Neural progenitor cell (in vitro differentiated cells): Measurements from ENCODE around the gene STARD9. TPM values are rescaled to one million over a fixed set of nuclear protein-coding genes. Genes with fewer than 3 reads are reported as not detected.
"Not testable (repeated sequence)": the region's sequence is repeated elsewhere in the genome, so short reads cannot be mapped to it uniquely, and the experiment has no call there.

Source experiments
- DNase-seq: peaks from one replicate; pipeline ENCODE4 v3.0.0-alpha.2; 2016; ENCODE audit warnings: low spot score
- H2AFZ ChIP-seq: fragments of 200-600 bp; sonication (generic); replicated peaks from 2 replicates; pipeline ENCODE4 v1.6.1; 2016; ENCODE audit warnings: antibody characterized with exemption
- H3F3A ChIP-seq: fragments of 200-600 bp; sonication (generic); 2 replicates; pipeline ENCODE4 v1.6.1; 2016; ENCODE audit warnings: antibody characterized with exemption, low read depth
- H3K27ac ChIP-seq: fragments of 200-600 bp; sonication (generic); 2 replicates; pipeline ENCODE4 v1.5.1; 2016; ENCODE audit warnings: mild to moderate bottlenecking
- H3K27me3 ChIP-seq: fragments of 200-600 bp; sonication (generic); 2 replicates; pipeline ENCODE4 v1.6.1; 2016; ENCODE audit warnings: mild to moderate bottlenecking, moderate library complexity
- H3K36me3 ChIP-seq: fragments of 200-600 bp; sonication (generic); 2 replicates; pipeline ENCODE4 v1.5.1; 2016
- H3K4me1 ChIP-seq: fragments of 200-600 bp; sonication (generic); 2 replicates; pipeline ENCODE4 v1.6.1; 2016; ENCODE audit warnings: mixed run types
- H3K4me2 ChIP-seq: fragments of 200-600 bp; sonication (generic); 2 replicates; pipeline ENCODE4 v1.6.1; 2016
- H3K4me3 ChIP-seq: fragments of 200-600 bp; sonication (generic); 2 replicates; pipeline ENCODE4 v1.5.1; 2016
- H3K79me2 ChIP-seq: fragments of 200-600 bp; sonication (generic); 2 replicates; pipeline ENCODE4 v1.6.1; 2016; ENCODE audit warnings: low read depth
- H3K9ac ChIP-seq: fragments of 200-600 bp; sonication (generic); 2 replicates; pipeline ENCODE4 v1.6.1; 2016
- H3K9me3 ChIP-seq: fragments of 200-600 bp; sonication (generic); 2 replicates; pipeline ENCODE4 v1.5.1; 2016; ENCODE audit warnings: low read depth
- H4K20me1 ChIP-seq: fragments of 200-600 bp; sonication (generic); 2 replicates; pipeline ENCODE4 v1.6.1; 2016; ENCODE audit warnings: low read depth
- H3K27ac Mint-ChIP-seq: 3 replicates; pipeline ENCODE4 v1.8.0; 2021; ENCODE audit warnings: mixed read lengths
- H3K27me3 Mint-ChIP-seq: 2 replicates; pipeline ENCODE4 v1.8.0; 2022; ENCODE audit warnings: low read depth, mild to moderate bottlenecking, inconsistent platforms, moderate library complexity, mixed read lengths; ENCODE audit not compliant: insufficient read depth
- H3K36me3 Mint-ChIP-seq: 3 replicates; pipeline ENCODE4 v1.8.0; 2021; ENCODE audit warnings: mixed read lengths
- H3K4me1 Mint-ChIP-seq: 3 replicates; pipeline ENCODE4 v1.8.0; 2021; ENCODE audit warnings: mixed read lengths
- H3K4me3 Mint-ChIP-seq: 3 replicates; pipeline ENCODE4 v1.8.0; 2021; ENCODE audit warnings: mild to moderate bottlenecking, moderate library complexity, mixed read lengths
- H3K9me3 Mint-ChIP-seq: 3 replicates; pipeline ENCODE4 v1.8.0; 2020; ENCODE audit warnings: mixed read lengths
- CTCF ChIP-seq: fragments of 200-600 bp; sonication (generic); IDR thresholded peaks from 2 replicates; pipeline ENCODE4 v1.5.1; 2017; ENCODE audit warnings: antibody characterized with exemption, mild to moderate bottlenecking
- EZH2 ChIP-seq: fragments of 200-600 bp; sonication (generic); IDR thresholded peaks from 2 replicates; pipeline ENCODE4 v1.6.1; 2017; ENCODE audit warnings: antibody characterized with exemption, mild to moderate bottlenecking, moderate library complexity
- EZH2phosphoT487 ChIP-seq: fragments of 200-600 bp; sonication (generic); IDR thresholded peaks from 2 replicates; pipeline ENCODE4 v1.6.1; 2017; ENCODE audit warnings: antibody characterized with exemption
- total RNA-seq: library from RNA; depleted of rRNA; stranded (reverse); fragments of >200 nt; gene quantifications from 2 replicates; pipeline ENCODE4 v1.2.3, GENCODE V29; 2015; ENCODE audit warnings: low replicate concordance

The STARD9 gene
- total RNA-seq, 1 donor from 2014 or later, result 11.9 TPM

DNA sequence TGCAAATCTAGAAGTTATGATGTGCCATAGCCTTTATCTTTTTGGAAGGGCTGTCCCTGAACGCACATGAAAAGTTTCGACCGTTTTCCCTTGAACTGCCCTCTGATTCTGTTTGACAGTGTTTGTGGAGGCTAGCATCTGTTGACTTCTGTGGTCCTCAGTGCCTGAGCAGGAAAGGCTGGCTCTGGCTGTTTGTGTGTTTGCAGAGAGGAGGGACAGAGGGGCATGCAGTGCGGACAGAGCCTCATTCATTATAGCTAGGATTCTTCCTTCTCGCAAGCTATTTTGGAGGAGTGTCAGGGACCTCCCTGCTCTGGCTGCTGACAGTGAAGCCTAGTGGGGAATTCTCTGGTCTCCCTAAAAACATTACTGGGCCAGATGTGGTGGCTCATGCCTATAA lies 97.0 kb downstream of the STARD9 start:
- Mint-ChIP-seq H3K9me3 (no peaks in the 10 kb centered on the region), H3K4me1 (no peaks in the 10 kb centered on the region), H3K27ac (no peak overlapping the region), H3K4me3 (no peak overlapping the region), H3K36me3 (peaks cover 19% of the 10 kb centered on the region), H3K27me3 (peaks cover 3% of the 10 kb centered on the region)
- TF ChIP-seq EZH2phosphoT487 (no peak), EZH2 (no peak)
- Histone ChIP-seq H3K4me1 (peaks cover 7% of the 10 kb centered on the region), H3K4me2 (no peak overlapping the region), H4K20me1 (no peaks in the 10 kb centered on the region), H3K4me3 (no peak overlapping the region), H3K9ac (no peak overlapping the region), H3K36me3 (no peaks in the 10 kb centered on the region), H3F3A (no peaks in the 10 kb centered on the region), H3K27ac (no peak overlapping the region), H3K27me3 (no peaks in the 10 kb centered on the region), H3K79me2 (no peaks in the 10 kb centered on the region), H3K9me3 (no peaks in the 10 kb centered on the region), H2AFZ (no peak overlapping the region)
- no peak for DNase-seq

GRCh38 chr15:42674472-42674871 lies 99.1 kb downstream of the STARD9 start:
- no peak overlapping the region for H3K27ac Mint-ChIP-seq
- H3K9ac ChIP-seq, result no peak overlapping the region
- H3K4me2 ChIP-seq, result no peak overlapping the region
- no peak for DNase-seq
- no peak overlapping the region for H3K4me3 Mint-ChIP-seq
- H3F3A ChIP-seq, result no peaks in the 10 kb centered on the region
- peaks cover 7% of the 10 kb centered on the region for H3K4me1 ChIP-seq
- TF ChIP-seq CTCF (no peak), EZH2phosphoT487 (no peak), EZH2 (no peak)
- no peaks in the 10 kb centered on the region for H3K9me3 ChIP-seq
- H2AFZ ChIP-seq, result no peak overlapping the region
- H3K79me2 ChIP-seq, result no peaks in the 10 kb centered on the region
- H3K27me3 Mint-ChIP-seq, result peaks cover 5% of the 10 kb centered on the region
- no peak overlapping the region for H3K4me3 ChIP-seq
- no peaks in the 10 kb centered on the region for H4K20me1 ChIP-seq
- peaks cover 19% of the 10 kb centered on the region for H3K36me3 Mint-ChIP-seq
- no peaks in the 10 kb centered on the region for H3K4me1 Mint-ChIP-seq
- H3K27me3 ChIP-seq, result no peaks in the 10 kb centered on the region
- H3K9me3 Mint-ChIP-seq, result no peaks in the 10 kb centered on the region
- no peak overlapping the region for H3K27ac ChIP-seq
- H3K36me3 ChIP-seq, result no peaks in the 10 kb centered on the region

- Histone ChIP-seq H3K36me3 (no peaks in the 10 kb centered on the region), H3K4me1 (peaks cover 7% of the 10 kb centered on the region), H3K27me3 (no peaks in the 10 kb centered on the region), H3K4me3 (no peak overlapping the region), H3K27ac (no peak overlapping the region), H3K79me2 (no peaks in the 10 kb centered on the region), H2AFZ (no peak overlapping the region), H3K4me2 (no peak overlapping the region), H4K20me1 (no peaks in the 10 kb centered on the region), H3K9me3 (no peaks in the 10 kb centered on the region), H3F3A (no peaks in the 10 kb centered on the region), H3K9ac (no peak overlapping the region)
- Mint-ChIP-seq H3K27ac (no peak overlapping the region), H3K27me3 (peaks cover 5% of the 10 kb centered on the region), H3K9me3 (no peaks in the 10 kb centered on the region), H3K4me3 (no peak overlapping the region), H3K4me1 (no peaks in the 10 kb centered on the region), H3K36me3 (peaks cover 16% of the 10 kb centered on the region)
- DNase-seq, result no peak
- TF ChIP-seq CTCF, result no peak
- no peak for TF ChIP-seq EZH2phosphoT487
Observed at GRCh38 chr15:42675021-42675420, 99.6 kb downstream of the STARD9 start.

- Histone ChIP-seq H3K4me1 (no peaks in the 10 kb centered on the region), H3K27me3 (no peaks in the 10 kb centered on the region), H3K4me2 (no peak overlapping the region), H2AFZ (no peak overlapping the region), H3K79me2 (no peaks in the 10 kb centered on the region), H3K4me3 (no peak overlapping the region), H3K9ac (no peak overlapping the region), H3K27ac (no peak overlapping the region), H3F3A (no peaks in the 10 kb centered on the region), H3K9me3 (no peaks in the 10 kb centered on the region), H3K36me3 (no peaks in the 10 kb centered on the region), H4K20me1 (no peaks in the 10 kb centered on the region)
- H3K4me1 Mint-ChIP-seq, result no peaks in the 10 kb centered on the region
- no peak overlapping the region for H3K27ac Mint-ChIP-seq
- TF ChIP-seq EZH2 (no peak), CTCF (no peak), EZH2phosphoT487 (no peak)
- no peak overlapping the region for H3K4me3 Mint-ChIP-seq
- DNase-seq, result no peak
- peaks cover 30% of the 10 kb centered on the region for H3K36me3 Mint-ChIP-seq
- H3K9me3 Mint-ChIP-seq, result no peaks in the 10 kb centered on the region
- H3K27me3 Mint-ChIP-seq, result peaks cover 2% of the 10 kb centered on the region
Observed at GRCh38 chr15:42679285-42680141, 104.1 kb downstream of the STARD9 start.

- H3K27me3 Mint-ChIP-seq, H3K36me3 ChIP-seq, DNase-seq, H3K9me3 Mint-ChIP-seq, H3K4me2 ChIP-seq, H3K9ac ChIP-seq, H3K27me3 ChIP-seq, H3K27ac ChIP-seq, H3F3A ChIP-seq, H4K20me1 ChIP-seq, H3K4me3 ChIP-seq, H3K9me3 ChIP-seq, H2AFZ ChIP-seq, H3K4me3 Mint-ChIP-seq, H3K27ac Mint-ChIP-seq, H3K79me2 ChIP-seq, H3K4me1 ChIP-seq, H3K4me1 Mint-ChIP-seq: not testable (repeated sequence)
- H3K36me3 Mint-ChIP-seq, result peaks cover 30% of the 10 kb centered on the region
Observed at GRCh38 chr15:42680142-42680482, 104.7 kb downstream of the STARD9 start.
